ENCODE measurements around the gene FUT8.

GRCh38 chr14:65434216-65434850, 21.8 kb downstream of the FUT8 start:
- TF ChIP-seq CTCF (conservative IDR thresholded peaks at IDR 0.05; ENCODE audit: low read length) (no peak), EZH2phosphoT487 (IDR thresholded peaks at IDR 0.05; ENCODE audit: borderline replicate concordance) (no peak)

Measured in Loucy (cell line).